ENCODE results near the gene KRTAP10-12. TPM values are rescaled to one million over a fixed set of nuclear protein-coding genes. Genes with fewer than 3 reads are reported as not detected.

KRTAP10-12 gene
- total RNA-seq, 1 experiment from 2014 or later = not detected

GRCh38 chr21:44653656-44654575, 43.1 kb upstream of the KRTAP10-12 start (continued):
- TF ChIP-seq ZNF425 (CRISPR knock-in tag; conservative IDR thresholded peaks at IDR 0.05) (no peak), TEAD4 (CRISPR knock-in tag; IDR thresholded peaks at IDR 0.05) (no peak)

GRCh38 chr21:44654576-44655175, 42.3 kb upstream of the KRTAP10-12 start, which contains the start of gene KRTAP12-4:
Gene KRTAP12-4 (minus strand): TSS chr21:44654659. CDS start chr21:44654614, 45 bp downstream.
- Mint-ChIP-seq H3K27ac (no peak within 1 kb of the TSS), H3K4me1 (peaks cover 20% of the 10 kb centered on the region), H3K9me3 (peaks cover 24% of the 10 kb centered on the region), H3K36me3 (peaks cover 23% of the 10 kb centered on the region), H3K27me3 (ENCODE audit: low read depth) (peaks cover 10% of the 10 kb centered on the region), H3K4me3 (no peak within 1 kb of the TSS)
- POLR2A ChIA-PET = no interaction called here
- DNase-seq (ENCODE audit: low spot score) = no peak
- CTCF ChIA-PET = interaction anchor here (1.1 kb wide), 1 partner anchor 31 kb away, joined by 3 read pairs; no protein-coding TSS in a partner anchor
- TF ChIP-seq SP1 (CRISPR knock-in tag; conservative IDR thresholded peaks at IDR 0.05) = no peak
- no peak for TF ChIP-seq ZNF423 (CRISPR knock-in tag; IDR thresholded peaks at IDR 0.05)
- no peak for TF ChIP-seq ZNF425 (CRISPR knock-in tag; conservative IDR thresholded peaks at IDR 0.05)
- TF ChIP-seq ZNF281 (CRISPR knock-in tag; IDR thresholded peaks at IDR 0.05) = no peak
- no peak for TF ChIP-seq NR2C2 (CRISPR knock-in tag; IDR thresholded peaks at IDR 0.05)
- no peak for ATAC-seq

- DNase-seq (ENCODE audit: low spot score) (no peak), ATAC-seq (no peak)
- H3K4me3 Mint-ChIP-seq = no peak overlapping the region
- peaks cover 23% of the 10 kb centered on the region for H3K36me3 Mint-ChIP-seq
- H3K27me3 Mint-ChIP-seq (ENCODE audit: low read depth) = peaks cover 10% of the 10 kb centered on the region
- POLR2A ChIA-PET = no interaction called here
- H3K9me3 Mint-ChIP-seq = peaks cover 24% of the 10 kb centered on the region
- CTCF ChIA-PET = no interaction called here
- peaks cover 39% of the 10 kb centered on the region for H3K4me1 Mint-ChIP-seq
- no peak overlapping the region for H3K27ac Mint-ChIP-seq
- TF ChIP-seq FOXP1 (CRISPR knock-in tag; IDR thresholded peaks at IDR 0.05; ENCODE audit: borderline replicate concordance) (no peak), SMAD4 (CRISPR knock-in tag; IDR thresholded peaks at IDR 0.05) (no peak), MLX (CRISPR knock-in tag; IDR thresholded peaks at IDR 0.05) (no peak)
Observed at GRCh38 chr21:44656868-44657267, 40.1 kb upstream of the KRTAP10-12 start.
